ENCODE results near the gene AK1. TPM values are rescaled to one million over a fixed set of nuclear protein-coding genes. Genes with fewer than 3 reads are reported as not detected.

AK1 gene
- total RNA-seq, 1 experiment from 2014 or later, result 34.4 TPM

GRCh38 chr9:127860260-127860659, 17.2 kb downstream of the AK1 start (continued):
- TF ChIP-seq, protein P1, sequence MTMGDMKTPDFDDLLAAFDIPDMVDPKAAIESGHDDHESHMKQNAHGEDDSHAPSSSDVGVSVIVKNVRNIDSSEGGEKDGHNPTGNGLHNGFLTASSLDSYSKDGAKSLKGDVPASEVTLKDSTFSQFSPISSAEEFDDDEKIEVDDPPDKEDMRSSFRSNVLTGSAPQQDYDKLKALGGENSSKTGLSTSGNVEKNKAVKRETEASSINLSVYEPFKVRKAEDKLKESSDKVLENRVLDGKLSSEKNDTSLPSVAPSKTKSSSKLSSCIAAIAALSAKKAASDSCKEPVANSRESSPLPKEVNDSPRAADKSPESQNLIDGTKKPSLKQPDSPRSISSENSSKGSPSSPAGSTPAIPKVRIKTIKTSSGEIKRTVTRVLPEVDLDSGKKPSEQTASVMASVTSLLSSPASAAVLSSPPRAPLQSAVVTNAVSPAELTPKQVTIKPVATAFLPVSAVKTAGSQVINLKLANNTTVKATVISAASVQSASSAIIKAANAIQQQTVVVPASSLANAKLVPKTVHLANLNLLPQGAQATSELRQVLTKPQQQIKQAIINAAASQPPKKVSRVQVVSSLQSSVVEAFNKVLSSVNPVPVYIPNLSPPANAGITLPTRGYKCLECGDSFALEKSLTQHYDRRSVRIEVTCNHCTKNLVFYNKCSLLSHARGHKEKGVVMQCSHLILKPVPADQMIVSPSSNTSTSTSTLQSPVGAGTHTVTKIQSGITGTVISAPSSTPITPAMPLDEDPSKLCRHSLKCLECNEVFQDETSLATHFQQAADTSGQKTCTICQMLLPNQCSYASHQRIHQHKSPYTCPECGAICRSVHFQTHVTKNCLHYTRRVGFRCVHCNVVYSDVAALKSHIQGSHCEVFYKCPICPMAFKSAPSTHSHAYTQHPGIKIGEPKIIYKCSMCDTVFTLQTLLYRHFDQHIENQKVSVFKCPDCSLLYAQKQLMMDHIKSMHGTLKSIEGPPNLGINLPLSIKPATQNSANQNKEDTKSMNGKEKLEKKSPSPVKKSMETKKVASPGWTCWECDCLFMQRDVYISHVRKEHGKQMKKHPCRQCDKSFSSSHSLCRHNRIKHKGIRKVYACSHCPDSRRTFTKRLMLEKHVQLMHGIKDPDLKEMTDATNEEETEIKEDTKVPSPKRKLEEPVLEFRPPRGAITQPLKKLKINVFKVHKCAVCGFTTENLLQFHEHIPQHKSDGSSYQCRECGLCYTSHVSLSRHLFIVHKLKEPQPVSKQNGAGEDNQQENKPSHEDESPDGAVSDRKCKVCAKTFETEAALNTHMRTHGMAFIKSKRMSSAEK (CRISPR knock-in tag; IDR thresholded peaks at IDR 0.05; ENCODE audit: borderline replicate concordance), result no peak
- no peak for TF ChIP-seq NFYB (CRISPR knock-in tag; conservative IDR thresholded peaks at IDR 0.05; ENCODE audit: low read depth)
- TF ChIP-seq, protein P2, sequence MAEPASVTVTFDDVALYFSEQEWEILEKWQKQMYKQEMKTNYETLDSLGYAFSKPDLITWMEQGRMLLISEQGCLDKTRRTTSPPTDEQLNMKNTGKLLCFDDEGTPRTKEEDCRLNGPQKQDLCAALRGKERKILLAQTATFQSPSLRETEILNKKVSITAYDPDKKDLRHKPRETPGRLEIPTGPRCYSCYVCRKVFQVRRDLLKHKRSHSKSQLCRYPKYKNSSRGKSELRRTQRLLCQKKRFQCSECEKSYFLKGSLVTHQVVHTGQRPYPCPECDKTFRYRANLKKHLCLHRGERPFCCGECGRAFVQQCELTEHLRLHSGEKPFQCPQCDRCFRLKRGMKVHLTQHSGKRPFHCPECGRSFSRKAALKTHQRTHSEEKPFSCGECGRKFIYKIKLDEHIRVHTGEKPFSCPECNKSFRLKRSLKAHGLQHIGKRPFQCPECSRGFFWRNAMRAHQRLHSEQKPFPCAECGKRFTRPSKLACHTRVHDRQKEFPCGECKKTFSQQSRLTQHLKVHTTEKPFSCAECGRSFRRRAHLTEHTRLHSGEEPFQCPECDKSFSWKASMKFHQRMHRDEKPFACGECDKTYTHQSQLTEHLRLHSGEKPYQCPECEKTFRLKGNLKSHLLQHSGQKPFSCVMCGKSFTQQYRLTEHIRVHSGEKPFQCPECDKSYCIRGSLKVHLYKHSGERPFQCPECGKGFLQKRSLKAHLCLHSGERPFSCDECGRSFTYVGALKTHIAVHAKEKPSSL (CRISPR knock-in tag; conservative IDR thresholded peaks at IDR 0.05), result no peak
- no peak for TF ChIP-seq ZNF423 (CRISPR knock-in tag; IDR thresholded peaks at IDR 0.05)
- no peak for TF ChIP-seq CDX4 (CRISPR knock-in tag; IDR thresholded peaks at IDR 0.05; ENCODE audit: borderline replicate concordance)
- TF ChIP-seq GRHL2 (CRISPR knock-in tag; IDR thresholded peaks at IDR 0.05; ENCODE audit: insufficient replicate concordance, severe bottlenecking), result no peak
- TF ChIP-seq, protein P3, sequence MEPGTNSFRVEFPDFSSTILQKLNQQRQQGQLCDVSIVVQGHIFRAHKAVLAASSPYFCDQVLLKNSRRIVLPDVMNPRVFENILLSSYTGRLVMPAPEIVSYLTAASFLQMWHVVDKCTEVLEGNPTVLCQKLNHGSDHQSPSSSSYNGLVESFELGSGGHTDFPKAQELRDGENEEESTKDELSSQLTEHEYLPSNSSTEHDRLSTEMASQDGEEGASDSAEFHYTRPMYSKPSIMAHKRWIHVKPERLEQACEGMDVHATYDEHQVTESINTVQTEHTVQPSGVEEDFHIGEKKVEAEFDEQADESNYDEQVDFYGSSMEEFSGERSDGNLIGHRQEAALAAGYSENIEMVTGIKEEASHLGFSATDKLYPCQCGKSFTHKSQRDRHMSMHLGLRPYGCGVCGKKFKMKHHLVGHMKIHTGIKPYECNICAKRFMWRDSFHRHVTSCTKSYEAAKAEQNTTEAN (CRISPR knock-in tag; IDR thresholded peaks at IDR 0.05), result no peak

DNA sequence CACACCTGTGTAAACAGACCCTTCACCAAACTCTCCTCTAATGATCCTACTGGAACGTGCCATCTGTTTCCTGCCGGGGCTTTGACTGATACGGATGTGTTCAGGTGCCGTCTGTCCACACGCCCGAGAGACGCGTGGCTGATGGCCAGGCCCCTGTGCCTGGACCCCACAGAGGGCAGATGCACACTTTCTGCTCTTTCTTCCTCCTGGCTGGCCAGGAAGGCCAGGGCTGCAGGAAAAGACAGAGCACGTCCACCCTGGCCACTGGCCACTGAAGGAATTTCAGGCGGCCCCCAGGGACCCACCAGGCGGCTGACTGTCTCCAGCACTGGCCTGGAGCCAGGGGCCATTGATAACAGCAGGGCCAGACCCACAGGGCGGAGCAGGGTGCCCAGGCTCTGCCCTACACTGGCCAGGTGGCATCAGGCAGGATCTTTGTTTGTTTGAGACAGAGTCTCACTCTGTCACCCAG, 19.4 kb downstream of the AK1 start:
- POLR2A ChIA-PET, result no interaction called here
- H3K4me1 Mint-ChIP-seq, result peaks cover 7% of the 10 kb centered on the region; the same call in 1 of the 2 replicates
- no peaks in the 10 kb centered on the region for H3K9me3 Mint-ChIP-seq
- ATAC-seq (no peak), DNase-seq (ENCODE audit: low spot score) (no peak)
- H3K36me3 Mint-ChIP-seq, result no peaks in the 10 kb centered on the region
- H3K27me3 Mint-ChIP-seq (ENCODE audit: low read depth), result no peaks in the 10 kb centered on the region
- no peak overlapping the region for H3K4me3 Mint-ChIP-seq
- TF ChIP-seq E2F4 (CRISPR knock-in tag; IDR thresholded peaks at IDR 0.05; ENCODE audit: borderline replicate concordance, low read depth) (no peak), ZNF138 (CRISPR knock-in tag; conservative IDR thresholded peaks at IDR 0.05) (no peak), ZSCAN18 (CRISPR knock-in tag; IDR thresholded peaks at IDR 0.05) (no peak), FOXK1 (CRISPR knock-in tag; IDR thresholded peaks at IDR 0.05) (no peak)
- CTCF ChIA-PET, result interaction anchor here (8.1 kb wide), 1 partner anchor 11 kb away, joined by 79 read pairs; no protein-coding TSS in a partner anchor
- no peak overlapping the region for H3K27ac Mint-ChIP-seq
